Loucy (cell line): ENCODE results near the gene CDCA3.

Source experiments
- H2AFZ ChIP-seq: fragments of 200-600 bp; sonication (generic); 2 replicates; pipeline ENCODE4 v1.6.0; 2016; ENCODE audit warnings: antibody characterized with exemption, mild to moderate bottlenecking, low read length, moderate library complexity
- H3F3A ChIP-seq: fragments of 200-600 bp; 2 replicates; pipeline ENCODE4 v1.6.0; 2016; ENCODE audit warnings: antibody characterized with exemption, low read depth, mild to moderate bottlenecking
- H3K27me3 ChIP-seq: fragments of 200-600 bp; sonication (generic); 2 replicates; pipeline ENCODE4 v1.6.1; 2014; ENCODE audit warnings: low read length, mild to moderate bottlenecking; ENCODE audit not compliant: insufficient read depth, poor library complexity, severe bottlenecking
- H3K36me3 ChIP-seq: fragments of 200-600 bp; sonication (generic); 2 replicates; pipeline ENCODE4 v1.6.1; 2016; ENCODE audit warnings: low read length; ENCODE audit not compliant: insufficient read depth
- H3K4me1 ChIP-seq: fragments of 200-600 bp; sonication (generic); 2 replicates; pipeline ENCODE4 v1.5.1; 2014; ENCODE audit warnings: low read length, mild to moderate bottlenecking; ENCODE audit not compliant: insufficient read depth, poor library complexity, severe bottlenecking
- H3K4me2 ChIP-seq: fragments of 200-600 bp; sonication (generic); 2 replicates; pipeline ENCODE4 v1.6.0; 2014; ENCODE audit warnings: antibody characterized with exemption, low read length, low read depth, mild to moderate bottlenecking; ENCODE audit not compliant: poor library complexity, severe bottlenecking
- H3K4me3 ChIP-seq: fragments of 200-600 bp; sonication (generic); 2 replicates; pipeline ENCODE4 v1.5.1; 2014; ENCODE audit warnings: low read length, mild to moderate bottlenecking, mixed read lengths; ENCODE audit not compliant: poor library complexity, severe bottlenecking
- H3K79me2 ChIP-seq: fragments of 200-600 bp; sonication (generic); 2 replicates; pipeline ENCODE4 v1.6.1; 2014; ENCODE audit warnings: low read length; ENCODE audit not compliant: insufficient read depth
- H3K9ac ChIP-seq: fragments of 200-600 bp; sonication (generic); 2 replicates; pipeline ENCODE4 v1.6.0; 2014; ENCODE audit warnings: mild to moderate bottlenecking, low read depth, low read length, moderate library complexity; ENCODE audit not compliant: poor library complexity, severe bottlenecking
- H3K9me2 ChIP-seq: fragments of 200-600 bp; sonication (generic); replicated peaks from 2 replicates; pipeline ENCODE4 v1.6.1; 2016; ENCODE audit warnings: low read depth, low read length, mixed read lengths
- H3K9me3 ChIP-seq: fragments of 200-600 bp; sonication (generic); 2 replicates; pipeline ENCODE4 v1.6.1; 2014; ENCODE audit warnings: mild to moderate bottlenecking, antibody characterized with exemption, low read length, low read depth; ENCODE audit not compliant: insufficient read depth
- H4K20me1 ChIP-seq: fragments of 200-600 bp; sonication (generic); 2 replicates; pipeline ENCODE4 v1.6.0; 2014; ENCODE audit warnings: antibody characterized with exemption, low read length, mild to moderate bottlenecking; ENCODE audit not compliant: insufficient read depth, poor library complexity, severe bottlenecking
- EZH2phosphoT487 ChIP-seq: fragments of 200-600 bp; IDR thresholded peaks from 2 replicates; pipeline ENCODE4 v1.6.1; 2018; ENCODE audit warnings: antibody characterized with exemption, mild to moderate bottlenecking, moderate library complexity, borderline replicate concordance
- TF ChIP-seq, protein P1 (sequence below): fragments of 200-600 bp; sonication (generic); conservative IDR thresholded peaks from 2 replicates; pipeline ENCODE4 v1.5.1; 2014; ENCODE audit warnings: mild to moderate bottlenecking, antibody characterized with exemption, low read length

Gene CDCA3

DNA sequence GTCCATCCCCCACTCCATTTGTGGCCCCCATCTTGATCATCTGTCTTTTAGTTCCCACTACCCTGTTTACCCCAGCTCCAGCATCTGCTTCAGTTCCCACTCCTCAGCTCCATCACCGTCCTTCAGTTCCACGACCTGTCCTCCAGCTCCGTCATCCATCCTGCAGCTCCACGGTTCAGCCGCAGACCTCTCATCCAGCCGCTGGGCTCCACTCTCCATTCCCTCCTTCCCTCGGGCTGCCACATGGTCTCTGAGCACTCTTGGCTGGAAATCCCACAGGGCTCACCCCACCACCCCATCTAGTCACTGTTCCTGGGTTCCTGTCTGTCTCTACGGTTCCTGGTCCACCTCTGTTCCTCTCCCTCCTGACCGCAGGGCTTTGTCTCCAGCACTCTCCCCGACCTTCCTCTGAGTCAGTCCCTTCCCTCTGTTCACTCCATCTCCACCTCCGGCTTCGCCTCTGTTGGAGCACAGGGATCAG, 26.1 kb downstream of the CDCA3 start:
- TF ChIP-seq EZH2phosphoT487 = no peak
- TF ChIP-seq, protein P1, sequence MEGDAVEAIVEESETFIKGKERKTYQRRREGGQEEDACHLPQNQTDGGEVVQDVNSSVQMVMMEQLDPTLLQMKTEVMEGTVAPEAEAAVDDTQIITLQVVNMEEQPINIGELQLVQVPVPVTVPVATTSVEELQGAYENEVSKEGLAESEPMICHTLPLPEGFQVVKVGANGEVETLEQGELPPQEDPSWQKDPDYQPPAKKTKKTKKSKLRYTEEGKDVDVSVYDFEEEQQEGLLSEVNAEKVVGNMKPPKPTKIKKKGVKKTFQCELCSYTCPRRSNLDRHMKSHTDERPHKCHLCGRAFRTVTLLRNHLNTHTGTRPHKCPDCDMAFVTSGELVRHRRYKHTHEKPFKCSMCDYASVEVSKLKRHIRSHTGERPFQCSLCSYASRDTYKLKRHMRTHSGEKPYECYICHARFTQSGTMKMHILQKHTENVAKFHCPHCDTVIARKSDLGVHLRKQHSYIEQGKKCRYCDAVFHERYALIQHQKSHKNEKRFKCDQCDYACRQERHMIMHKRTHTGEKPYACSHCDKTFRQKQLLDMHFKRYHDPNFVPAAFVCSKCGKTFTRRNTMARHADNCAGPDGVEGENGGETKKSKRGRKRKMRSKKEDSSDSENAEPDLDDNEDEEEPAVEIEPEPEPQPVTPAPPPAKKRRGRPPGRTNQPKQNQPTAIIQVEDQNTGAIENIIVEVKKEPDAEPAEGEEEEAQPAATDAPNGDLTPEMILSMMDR = no peak
- no peak overlapping the region for H3K4me2 ChIP-seq
- peaks cover 19% of the 10 kb centered on the region; the same call in 1 of the 2 replicates for H3K79me2 ChIP-seq
- H3K9me3 ChIP-seq = no peaks in the 10 kb centered on the region
- H2AFZ ChIP-seq = no peak overlapping the region
- no peak overlapping the region for H3K4me3 ChIP-seq
- H4K20me1 ChIP-seq = no peaks in the 10 kb centered on the region
- no peaks in the 10 kb centered on the region for H3K36me3 ChIP-seq
- H3F3A ChIP-seq = no peaks in the 10 kb centered on the region
- H3K9ac ChIP-seq = no peak overlapping the region
- H3K27me3 ChIP-seq = no peaks in the 10 kb centered on the region
- H3K9me2 ChIP-seq = no peaks in the 10 kb centered on the region
- H3K4me1 ChIP-seq = peaks cover 30% of the 10 kb centered on the region

DNA sequence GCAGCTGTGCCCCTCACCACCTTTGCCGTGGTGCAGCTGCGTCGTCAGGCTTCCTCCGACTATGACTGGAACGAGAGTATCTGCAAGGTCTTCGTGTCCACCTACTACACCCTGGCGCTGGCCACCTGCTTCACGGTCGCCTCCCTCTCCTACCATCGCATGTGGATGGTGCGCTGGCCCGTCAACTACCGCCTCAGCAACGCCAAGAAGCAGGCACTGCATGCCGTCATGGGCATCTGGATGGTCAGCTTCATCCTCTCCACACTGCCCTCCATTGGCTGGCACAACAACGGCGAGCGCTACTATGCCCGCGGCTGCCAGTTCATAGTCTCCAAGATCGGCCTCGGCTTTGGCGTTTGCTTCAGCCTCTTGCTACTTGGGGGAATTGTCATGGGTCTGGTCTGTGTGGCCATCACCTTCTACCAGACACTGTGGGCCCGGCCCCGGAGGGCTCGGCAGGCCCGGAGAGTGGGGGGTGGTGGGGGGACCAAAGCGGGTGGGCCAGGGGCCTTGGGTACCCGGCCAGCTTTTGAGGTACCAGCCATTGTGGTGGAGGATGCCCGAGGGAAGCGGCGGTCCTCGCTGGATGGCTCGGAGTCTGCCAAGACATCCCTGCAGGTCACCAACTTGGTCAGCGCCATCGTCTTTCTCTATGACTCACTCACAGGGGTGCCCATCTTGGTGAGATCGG, 26.9 kb downstream of the CDCA3 start:
- Histone ChIP-seq H4K20me1 (no peaks in the 10 kb centered on the region), H3K9me2 (no peaks in the 10 kb centered on the region), H3K36me3 (no peaks in the 10 kb centered on the region), H3F3A (no peaks in the 10 kb centered on the region), H3K9ac (no peak overlapping the region), H3K4me2 (no peak overlapping the region), H2AFZ (no peak overlapping the region), H3K4me1 (peaks cover 31% of the 10 kb centered on the region), H3K4me3 (no peak overlapping the region), H3K79me2 (peaks cover 12% of the 10 kb centered on the region; the same call in 1 of the 2 replicates), H3K27me3 (no peaks in the 10 kb centered on the region), H3K9me3 (no peaks in the 10 kb centered on the region)
- TF ChIP-seq EZH2phosphoT487 = no peak
- TF ChIP-seq, protein P1 = no peak

DNA sequence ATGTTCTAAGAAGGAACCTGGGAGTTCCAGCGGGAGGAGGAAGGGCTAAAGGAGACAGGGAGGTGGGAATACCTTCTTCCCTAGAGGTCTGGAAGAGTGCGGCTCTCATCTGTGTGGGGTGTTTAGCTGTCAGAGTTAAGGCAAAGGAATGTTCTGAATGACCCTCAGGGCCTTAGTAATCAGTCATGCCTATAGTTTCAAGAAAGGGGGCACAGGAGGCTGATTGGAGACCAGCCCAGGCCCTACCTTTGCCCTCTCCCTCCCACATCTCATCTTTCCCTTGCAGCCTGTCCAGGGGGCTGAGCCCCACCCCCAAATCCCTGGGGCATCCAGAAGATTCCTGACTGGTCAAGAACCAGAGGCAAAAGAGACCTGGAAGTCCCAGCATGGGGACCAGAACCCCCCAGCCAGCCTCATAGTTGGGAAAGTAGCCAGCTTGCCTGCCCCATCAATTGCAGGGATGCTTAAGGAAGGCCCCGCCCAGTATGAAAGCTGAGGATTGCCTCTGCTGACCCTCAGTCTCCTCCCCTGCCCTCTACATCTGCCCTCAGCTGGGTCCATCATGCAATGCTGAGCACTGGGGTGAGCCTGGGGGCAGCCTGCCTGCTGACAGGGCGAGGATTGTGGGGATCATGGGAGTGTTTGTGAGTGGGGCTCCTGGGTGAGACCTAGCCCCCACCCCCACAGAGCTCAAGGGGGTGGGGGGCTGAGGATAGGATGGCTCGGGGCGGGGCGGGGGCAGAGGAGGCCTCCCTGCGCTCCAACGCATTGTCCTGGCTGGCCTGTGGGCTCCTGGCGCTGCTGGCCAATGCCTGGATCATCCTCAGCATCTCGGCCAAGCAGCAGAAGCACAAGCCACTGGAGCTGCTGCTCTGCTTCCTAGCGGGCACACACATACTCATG, 27.7 kb downstream of the CDCA3 start:
- no peaks in the 10 kb centered on the region for H4K20me1 ChIP-seq
- peaks cover 5% of the 10 kb centered on the region; the same call in 1 of the 2 replicates for H3K79me2 ChIP-seq
- no peaks in the 10 kb centered on the region for H3K9me3 ChIP-seq
- no peaks in the 10 kb centered on the region for H3K9me2 ChIP-seq
- H3K36me3 ChIP-seq = no peaks in the 10 kb centered on the region
- H3K4me3 ChIP-seq = no peak overlapping the region
- no peak for TF ChIP-seq EZH2phosphoT487
- TF ChIP-seq, protein P1 = no peak
- no peak overlapping the region for H3K4me2 ChIP-seq
- peaks cover 36% of the 10 kb centered on the region for H3K4me1 ChIP-seq
- no peak overlapping the region for H2AFZ ChIP-seq
- H3K9ac ChIP-seq = no peak overlapping the region
- H3F3A ChIP-seq = no peaks in the 10 kb centered on the region
- no peaks in the 10 kb centered on the region for H3K27me3 ChIP-seq
